GM15510 (cell line): ENCODE data around the gene ATP2C1.

ENCODE experiments used
- POLR2A ChIP-seq: IDR thresholded peaks from 3 replicates; pipeline ENCODE4 v1.6.1; 2011; ENCODE audit warnings: borderline replicate concordance; ENCODE audit not compliant: insufficient read length; ENCODE audit errors: extremely low read depth

ATP2C1 gene

DNA sequence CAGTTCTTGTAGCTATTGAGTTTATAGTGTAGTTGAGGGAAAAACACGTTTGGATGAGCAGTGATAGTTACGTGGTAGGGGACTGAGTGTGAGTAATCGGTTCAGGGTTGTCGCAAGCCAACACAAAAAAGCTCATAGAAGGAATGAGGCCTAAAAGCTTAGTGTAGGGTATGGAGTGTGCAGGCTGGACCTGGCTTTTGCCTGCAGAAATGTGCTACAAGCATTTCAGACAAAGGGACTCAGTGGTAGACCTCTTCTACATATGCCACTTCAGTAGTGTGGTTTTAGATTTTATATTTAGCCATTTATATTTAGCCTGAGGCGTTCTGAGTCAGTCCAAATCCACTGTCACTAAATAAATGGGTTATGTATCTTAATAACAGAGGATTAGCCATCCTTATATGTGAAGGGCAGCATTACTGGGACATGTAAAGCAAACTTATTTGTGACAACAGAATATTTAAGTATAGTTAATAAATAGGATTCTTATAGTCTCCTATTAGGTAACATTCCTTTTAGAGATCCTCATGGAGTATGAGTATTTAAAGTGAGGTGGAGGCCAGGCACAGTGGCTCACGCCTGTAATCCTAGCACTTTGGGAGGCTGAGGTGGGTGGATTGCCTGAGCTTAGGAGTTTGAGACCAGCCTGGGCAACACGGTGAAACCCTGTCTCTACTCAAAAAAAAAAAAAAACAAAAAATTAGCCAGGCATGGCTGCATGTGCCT, 21.8 kb downstream of the ATP2C1 start:
- TF ChIP-seq POLR2A: no peak

GRCh38 chr3:130916507-130917167, 22.8 kb downstream of the ATP2C1 start:
- TF ChIP-seq POLR2A: no peak

DNA sequence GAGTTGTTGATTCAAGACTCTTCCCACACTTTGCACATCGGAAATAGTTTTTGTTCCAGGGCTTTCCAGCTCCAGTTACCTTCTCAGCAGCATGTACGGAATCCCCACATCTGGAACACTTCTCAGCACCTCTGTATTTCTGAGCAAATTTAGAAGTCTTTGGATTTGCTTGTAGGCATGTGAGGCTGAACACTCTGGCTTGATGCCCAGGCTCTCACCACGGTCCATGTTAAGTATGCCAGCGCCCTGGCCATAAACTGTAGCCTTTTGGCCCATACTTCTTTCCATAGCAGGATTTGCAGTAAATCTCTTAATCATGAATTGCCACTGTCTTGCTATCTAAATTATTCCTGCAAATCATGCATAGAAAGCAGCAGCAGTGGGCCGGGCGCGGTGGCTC, 24.4 kb downstream of the ATP2C1 start:
- no peak for TF ChIP-seq POLR2A

DNA sequence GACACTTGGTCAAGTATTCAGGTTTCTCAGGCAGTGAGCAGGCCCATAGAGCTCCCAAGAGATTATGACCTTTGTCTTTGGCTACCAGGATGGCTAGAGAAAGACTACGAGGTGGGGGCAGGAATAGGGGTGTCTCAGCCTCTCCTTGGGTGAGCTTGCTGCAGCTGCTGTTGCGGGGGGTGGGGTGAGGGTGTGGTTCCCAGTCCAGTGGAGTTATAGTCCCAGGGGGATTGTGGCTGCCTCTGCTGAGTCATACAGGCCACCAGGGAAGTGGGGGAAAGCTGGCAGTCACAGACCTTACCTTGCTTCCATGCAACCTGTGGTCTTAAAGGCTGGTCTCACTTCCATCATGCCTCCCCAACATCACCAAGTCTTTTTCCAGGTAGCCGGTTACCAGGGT, 31.7 kb downstream of the ATP2C1 start:
- TF ChIP-seq POLR2A: no peak

DNA sequence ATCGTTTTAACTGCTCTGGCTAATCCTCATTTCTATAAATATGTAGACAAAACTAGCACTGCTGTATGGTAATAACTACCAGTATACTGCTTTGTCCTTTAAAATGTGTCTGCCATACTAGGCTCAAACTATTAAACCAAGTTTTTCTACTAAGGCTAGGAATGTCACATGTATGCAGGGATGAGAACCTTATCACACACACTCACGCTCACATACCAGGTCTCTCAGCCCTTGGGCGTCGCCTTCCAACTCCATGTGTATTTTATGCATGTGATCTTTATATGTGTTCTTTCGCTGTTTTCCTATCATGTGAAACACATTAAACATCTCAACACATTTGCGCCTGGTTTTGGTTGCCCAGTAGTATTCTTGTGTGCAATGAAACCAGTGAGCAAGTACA, 32.6 kb downstream of the ATP2C1 start:
- TF ChIP-seq POLR2A: no peak

GRCh38 chr3:130929804-130930203, 35.9 kb downstream of the ATP2C1 start:
- TF ChIP-seq POLR2A: no peak

- TF ChIP-seq POLR2A: no peak
Observed at GRCh38 chr3:130932979-130933378, 39.1 kb downstream of the ATP2C1 start.

- no peak for TF ChIP-seq POLR2A
Observed at GRCh38 chr3:130933801-130934345, 40.0 kb downstream of the ATP2C1 start.

GRCh38 chr3:130934442-130935089, 40.7 kb downstream of the ATP2C1 start:
- no peak for TF ChIP-seq POLR2A

- no peak for TF ChIP-seq POLR2A
Observed at GRCh38 chr3:130935761-130936492, 42.0 kb downstream of the ATP2C1 start.

GRCh38 chr3:130939753-130940152, 45.9 kb downstream of the ATP2C1 start:
- TF ChIP-seq POLR2A: no peak

DNA sequence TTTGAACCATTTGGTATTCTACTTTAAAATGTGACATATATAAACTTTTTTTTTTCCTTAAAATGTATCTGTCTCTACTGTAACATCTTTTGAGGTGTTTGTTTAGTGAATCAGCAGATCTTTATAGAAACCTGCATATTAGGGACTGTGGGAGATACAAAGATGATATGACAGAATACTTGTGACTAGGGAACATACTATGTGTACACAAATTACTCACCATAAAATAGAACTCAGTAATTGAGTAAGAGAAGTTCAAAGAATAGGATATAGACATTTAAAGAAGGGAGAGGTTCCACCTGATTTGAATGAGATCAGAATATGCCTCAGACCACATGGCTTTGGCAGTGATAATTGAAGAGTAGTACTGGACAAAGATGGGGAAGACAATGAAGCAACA, 47.9 kb downstream of the ATP2C1 start:
- TF ChIP-seq POLR2A: no peak

DNA sequence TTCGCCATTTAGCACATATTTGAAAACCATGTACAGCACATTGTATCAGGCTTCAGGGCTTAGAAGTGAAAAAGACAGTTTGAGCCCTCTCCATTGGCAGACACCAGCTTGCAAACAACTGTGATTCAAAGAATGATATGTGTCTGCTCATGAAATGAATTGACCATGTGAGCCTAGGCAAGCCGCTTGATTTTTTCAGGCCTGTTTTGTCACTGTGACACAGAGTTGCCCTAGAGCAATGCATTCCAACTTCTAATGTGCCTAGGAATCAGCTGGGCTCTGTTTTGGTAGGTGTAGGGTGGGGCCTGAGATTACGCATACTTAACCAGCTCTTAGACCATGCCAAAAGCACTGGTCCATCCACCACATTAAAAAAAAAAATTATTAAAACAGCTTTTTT, 53.0 kb downstream of the ATP2C1 start:
- TF ChIP-seq POLR2A: no peak

DNA sequence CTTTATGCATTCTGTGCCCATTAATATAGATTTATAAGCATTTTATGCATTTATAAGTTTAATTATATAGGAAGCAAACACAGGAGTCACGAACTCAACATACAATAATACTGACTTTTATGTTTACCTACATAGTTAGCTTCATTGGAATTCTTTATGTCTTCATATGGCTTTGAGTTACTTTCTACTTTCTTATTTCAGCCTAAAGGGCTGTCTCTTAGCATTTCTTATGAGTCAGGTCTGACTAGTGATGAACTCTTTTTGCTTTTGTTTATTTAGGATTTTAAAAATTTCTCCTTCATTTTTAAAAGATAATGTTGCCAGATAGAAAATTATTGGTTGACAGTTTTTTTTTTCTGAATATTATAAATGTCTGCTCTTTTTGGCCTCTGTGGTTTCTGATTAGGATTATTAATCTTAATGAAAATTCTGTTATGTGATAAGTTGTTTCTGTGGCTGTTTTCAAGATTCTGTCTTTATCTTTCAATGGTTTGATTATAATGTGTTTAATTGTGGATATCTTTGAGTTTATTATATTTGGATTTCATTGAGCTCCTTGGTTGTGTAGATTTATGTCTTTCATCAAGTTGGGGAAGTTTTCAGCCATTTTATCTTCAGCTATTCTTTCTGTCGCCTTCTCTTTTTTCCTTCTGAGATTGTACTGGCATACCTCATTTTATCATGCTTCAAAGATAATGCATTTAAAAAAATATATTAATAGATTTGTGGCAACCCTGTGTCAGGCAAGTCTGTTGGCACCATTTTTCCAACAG, 54.3 kb downstream of the ATP2C1 start:
- no peak for TF ChIP-seq POLR2A
